ENCODE data around the gene AURKAIP1.

GRCh38 chr1:1376551-1377226, 1.7 kb upstream of the AURKAIP1 start:
- TF ChIP-seq GATA2 (IDR thresholded peaks at IDR 0.05; ENCODE audit: low read depth, low read length) (no peak), GATA3 (IDR thresholded peaks at IDR 0.05; ENCODE audit: low read depth, low read length) (no peak)

Measured in SH-SY5Y (cell line).